PC-3 (cell line): ENCODE results near the gene NARS2.

Experiments
- CTCF ChIP-seq: fragments of 300-600 bp; sonication (generic); conservative IDR thresholded peaks from 2 replicates; pipeline ENCODE4 v1.5.1; 2017; ENCODE audit warnings: antibody characterized with exemption, low read depth, mild to moderate bottlenecking, low read length
- EZH2 ChIP-seq: fragments of 300-600 bp; sonication (generic); IDR thresholded peaks from one replicate; pipeline ENCODE4 v1.6.1; 2017; ENCODE audit warnings: antibody characterized with exemption, mild to moderate bottlenecking, low read length; ENCODE audit not compliant: unreplicated experiment
- EZH2phosphoT487 ChIP-seq: fragments of 300-600 bp; sonication (generic); IDR thresholded peaks from 2 replicates; pipeline ENCODE4 v1.6.1; 2018; ENCODE audit warnings: mild to moderate bottlenecking, antibody characterized with exemption, low read length, borderline replicate concordance

GRCh38 chr11:78426845-78427244, 147.8 kb downstream of the NARS2 start:
- TF ChIP-seq CTCF, result no peak
- no peak for TF ChIP-seq EZH2
- no peak for TF ChIP-seq EZH2phosphoT487
